GM23248 (cell line): Measurements from ENCODE around the gene WFDC12. TPM values are rescaled to one million over a fixed set of nuclear protein-coding genes. Genes with fewer than 3 reads are reported as not detected.
A peak's percentile ranks its signal among the peaks of the same experiment; 100 is the strongest.
"Not testable (repeated sequence)": the region's sequence is repeated elsewhere in the genome, so short reads cannot be mapped to it uniquely, and the experiment has no call there.

Experiments
- DNase-seq: peaks from one replicate; pipeline ENCODE4 v3.0.0-alpha.2; 2015
- H2AFZ ChIP-seq: fragments of 200-600 bp; sonication (generic); 2 replicates; pipeline ENCODE4 v1.6.1; 2016; ENCODE audit warnings: antibody characterized with exemption
- H3F3A ChIP-seq: fragments of 200-600 bp; sonication (generic); 2 replicates; pipeline ENCODE4 v1.6.1; 2016; ENCODE audit warnings: mild to moderate bottlenecking, antibody characterized with exemption, mixed run types; ENCODE audit not compliant: insufficient read depth
- H3K27ac ChIP-seq: fragments of 200-600 bp; sonication (generic); 2 replicates; pipeline ENCODE4 v1.5.1; 2016; ENCODE audit warnings: mild to moderate bottlenecking
- H3K27me3 ChIP-seq: fragments of 200-600 bp; sonication (generic); replicated peaks from 2 replicates; pipeline ENCODE4 v1.6.1; 2016; ENCODE audit warnings: mild to moderate bottlenecking; ENCODE audit not compliant: insufficient read depth
- H3K36me3 ChIP-seq: fragments of 200-600 bp; sonication (generic); 2 replicates; pipeline ENCODE4 v1.6.1; 2016; ENCODE audit warnings: low read depth, mild to moderate bottlenecking
- H3K4me1 ChIP-seq: fragments of 200-600 bp; sonication (generic); 2 replicates; pipeline ENCODE4 v1.6.1; 2016; ENCODE audit warnings: mild to moderate bottlenecking; ENCODE audit not compliant: insufficient read depth
- H3K4me2 ChIP-seq: fragments of 200-600 bp; sonication (generic); one replicate; pipeline ENCODE4 v1.6.1; 2016; ENCODE audit warnings: mild to moderate bottlenecking; ENCODE audit not compliant: unreplicated experiment
- H3K4me3 ChIP-seq: fragments of 200-600 bp; sonication (generic); 2 replicates; pipeline ENCODE4 v1.5.1; 2016; ENCODE audit warnings: mild to moderate bottlenecking
- H3K79me2 ChIP-seq: fragments of 200-600 bp; sonication (generic); 2 replicates; pipeline ENCODE4 v1.6.1; 2016; ENCODE audit warnings: mild to moderate bottlenecking; ENCODE audit not compliant: insufficient read depth
- H3K9ac ChIP-seq: fragments of 200-600 bp; sonication (generic); 2 replicates; pipeline ENCODE4 v1.6.1; 2016; ENCODE audit warnings: mild to moderate bottlenecking
- H3K9me2 ChIP-seq: fragments of 200-600 bp; sonication (generic); 2 replicates; pipeline ENCODE4 v1.6.1; 2016; ENCODE audit warnings: mixed run types, mild to moderate bottlenecking, moderate library complexity; ENCODE audit not compliant: insufficient read depth
- H3K9me3 ChIP-seq: fragments of 200-600 bp; sonication (generic); one replicate; pipeline ENCODE4 v1.6.1; 2017; ENCODE audit warnings: low read depth
- H4K20me1 ChIP-seq: fragments of 200-600 bp; sonication (generic); 2 replicates; pipeline ENCODE4 v1.6.0; 2016; ENCODE audit not compliant: insufficient read depth
- EZH2 ChIP-seq: fragments of 200-600 bp; sonication (generic); IDR thresholded peaks from 2 replicates; pipeline ENCODE4 v1.6.1; 2018; ENCODE audit warnings: antibody characterized with exemption, mild to moderate bottlenecking; ENCODE audit not compliant: insufficient read depth, poor library complexity, severe bottlenecking
- EZH2phosphoT487 ChIP-seq: fragments of 200-600 bp; sonication (generic); IDR thresholded peaks from 2 replicates; pipeline ENCODE4 v1.6.1; 2018; ENCODE audit warnings: antibody characterized with exemption, moderate library complexity, mild to moderate bottlenecking, low read depth; ENCODE audit not compliant: insufficient read depth
- WGBS, 2 experiments: methylation state at CpG; one replicate each; pipeline ENCODE4 v1.1.6; 2015 to 2017; ENCODE audit warnings: low lambda C conversion rate in 2 of 2, low coverage in 1 of 2; ENCODE audit errors: missing lambda C conversion rate in 2 of 2; 5-methylcytosine and 5-hydroxymethylcytosine counted together
- in situ Hi-C: fragments of 300-500 bp; cut with MboI; formaldehyde crosslinking; loops from 2 replicates; pipeline ENCODE4 v1.15.0; 2020
- polyA plus RNA-seq: library from polyadenylated mRNA; unstranded; fragments of >200 nt; fragmentation: Nextera tagmentation; extraction: Ambion mirVana; gene quantifications from 2 replicates; pipeline ENCODE4 v1.2.1, GENCODE V29; 2016
- total RNA-seq: library from RNA; depleted of rRNA; stranded (reverse); fragments of >200 nt; shearing (Covaris generic); gene quantifications from 2 replicates; pipeline ENCODE4 v1.2.3, GENCODE V29; 2014

WFDC12 gene
- total and polyA plus RNA-seq, 2 experiments from 2014 or later = not detected

DNA sequence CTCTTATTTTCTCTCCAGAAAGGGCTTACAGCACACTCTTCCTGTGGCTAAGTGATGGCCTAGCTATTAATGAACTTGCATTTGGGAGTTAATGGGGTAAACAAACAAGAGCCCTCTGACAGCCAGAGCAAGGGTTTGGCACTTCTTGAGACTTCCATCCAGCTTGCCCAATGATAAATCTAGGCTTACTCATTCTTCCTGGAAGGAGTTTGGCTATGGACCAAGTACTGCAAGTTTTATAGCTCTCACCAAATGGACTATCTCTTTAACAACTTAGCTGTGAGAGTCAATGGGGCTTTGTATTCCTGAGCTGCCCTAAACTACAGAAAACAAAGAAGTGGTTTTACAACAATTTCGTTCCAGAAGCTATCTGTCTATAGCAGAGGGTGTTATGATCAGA lies 33.7 kb upstream of the WFDC12 start:
- Histone ChIP-seq H3K36me3 (no peaks in the 10 kb centered on the region), H3K27me3 (no peaks in the 10 kb centered on the region), H3K79me2 (no peaks in the 10 kb centered on the region), H3K4me1 (no peaks in the 10 kb centered on the region), H3K27ac (no peak overlapping the region), H3K4me3 (no peak overlapping the region), H3F3A (no peaks in the 10 kb centered on the region), H3K9ac (no peak overlapping the region), H2AFZ (no peak overlapping the region), H3K9me3 (no peaks in the 10 kb centered on the region), H4K20me1 (no peaks in the 10 kb centered on the region), H3K4me2 (no peak overlapping the region), H3K9me2 (no peaks in the 10 kb centered on the region)
- in situ Hi-C loops = no loop called here
- DNase-seq = peak; percentile 84
- 0% methylated on average over 1 of the region's 1 CpG for WGBS, 2 experiments
- TF ChIP-seq EZH2phosphoT487 (no peak), EZH2 (no peak)

DNA sequence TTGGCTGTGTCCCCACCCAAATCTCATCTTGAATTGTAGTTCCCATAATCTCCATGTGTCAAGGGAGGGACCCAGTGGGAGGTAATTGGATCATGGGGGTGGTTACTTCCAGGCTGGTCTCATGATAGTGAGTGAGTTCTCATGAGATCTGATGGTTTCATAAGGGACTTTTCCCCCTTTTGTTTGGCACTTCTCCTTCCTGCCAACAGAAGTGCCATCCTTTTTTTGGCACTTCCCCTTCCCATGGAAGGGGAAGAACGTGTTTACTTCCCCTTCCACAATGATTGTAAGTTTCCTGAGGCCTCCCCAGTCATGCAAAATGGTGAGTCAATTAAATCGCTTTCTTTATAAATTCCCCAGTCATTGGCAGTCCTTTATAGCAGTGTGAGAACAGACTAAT lies 32.4 kb upstream of the WFDC12 start:
- in situ Hi-C loops = no loop called here
- Histone ChIP-seq H3K4me2 (no peak overlapping the region), H3K27ac (no peak overlapping the region), H3F3A (no peaks in the 10 kb centered on the region), H4K20me1 (no peaks in the 10 kb centered on the region), H3K27me3 (no peaks in the 10 kb centered on the region), H3K9me2 (no peaks in the 10 kb centered on the region), H3K4me1 (no peaks in the 10 kb centered on the region), H3K36me3 (no peaks in the 10 kb centered on the region), H2AFZ (no peak overlapping the region), H3K9me3 (no peaks in the 10 kb centered on the region), H3K9ac (no peak overlapping the region), H3K4me3 (no peak overlapping the region), H3K79me2 (no peaks in the 10 kb centered on the region)
- WGBS, 2 experiments = 30 to 37% methylated on average over 2 of the region's 2 CpGs
- DNase-seq = no peak
- no peak for TF ChIP-seq EZH2phosphoT487
- TF ChIP-seq EZH2 = no peak

DNA sequence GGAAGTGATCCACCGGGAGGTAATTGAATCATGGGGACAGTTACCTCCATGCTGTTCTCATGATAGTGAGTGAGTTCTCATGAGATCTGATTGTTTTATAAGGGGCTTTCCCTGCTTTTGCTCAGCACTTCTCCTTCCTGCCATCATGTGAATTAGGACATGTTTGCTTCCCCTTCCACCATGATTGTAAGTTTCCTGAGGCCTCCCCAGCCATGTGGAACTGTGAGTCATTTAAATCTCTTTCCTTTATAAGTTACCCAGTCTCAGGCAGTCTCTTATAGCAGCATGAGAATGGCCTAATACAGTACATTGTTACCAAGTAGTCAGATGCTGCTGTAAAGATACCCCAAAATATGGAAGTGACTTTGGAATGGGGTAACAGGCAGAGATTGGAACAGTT lies 30.5 kb upstream of the WFDC12 start:
- H3K27me3 ChIP-seq, in situ Hi-C loops, H3F3A ChIP-seq, H2AFZ ChIP-seq, H4K20me1 ChIP-seq, H3K36me3 ChIP-seq, H3K27ac ChIP-seq, DNase-seq, H3K9me2 ChIP-seq, H3K4me1 ChIP-seq, H3K79me2 ChIP-seq, H3K4me2 ChIP-seq, H3K9ac ChIP-seq, H3K9me3 ChIP-seq, H3K4me3 ChIP-seq: not testable (repeated sequence)
- 64 to 92% methylated on average over 1 of the region's 1 CpG for WGBS, 2 experiments

DNA sequence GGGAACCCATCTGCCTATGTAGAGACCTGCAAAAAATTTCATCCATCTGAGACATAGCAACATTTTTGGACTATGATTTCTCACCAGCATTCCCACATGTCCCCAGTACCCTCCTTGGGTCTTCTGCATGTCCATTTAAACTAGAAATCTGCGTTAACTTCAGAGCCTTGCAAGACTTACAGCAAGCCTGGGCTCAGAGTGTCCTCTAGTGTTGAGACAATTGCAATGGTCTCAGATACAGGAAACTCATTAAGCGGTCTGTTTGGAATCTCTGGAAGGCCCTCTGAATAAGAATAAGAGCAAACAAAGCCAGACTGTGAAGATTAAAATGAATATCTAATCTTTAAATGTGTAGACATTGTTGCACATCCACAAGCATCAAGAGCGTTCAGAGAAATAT lies 29.9 kb upstream of the WFDC12 start:
- in situ Hi-C loops = no loop called here
- DNase-seq = peak; percentile 6
- Histone ChIP-seq H3K9me2 (no peaks in the 10 kb centered on the region), H3K27me3 (peaks cover 16% of the 10 kb centered on the region), H3K36me3 (no peaks in the 10 kb centered on the region), H3K27ac (no peak overlapping the region), H2AFZ (no peak overlapping the region), H3K9me3 (no peaks in the 10 kb centered on the region), H3K79me2 (no peaks in the 10 kb centered on the region), H3K4me1 (no peaks in the 10 kb centered on the region), H3K9ac (no peak overlapping the region), H3K4me2 (no peak overlapping the region), H4K20me1 (no peaks in the 10 kb centered on the region), H3K4me3 (no peak overlapping the region), H3F3A (no peaks in the 10 kb centered on the region)
- 56 to 61% methylated on average over 3 of the region's 3 CpGs for WGBS, 2 experiments
- no peak for TF ChIP-seq EZH2phosphoT487
- TF ChIP-seq EZH2 = no peak

DNA sequence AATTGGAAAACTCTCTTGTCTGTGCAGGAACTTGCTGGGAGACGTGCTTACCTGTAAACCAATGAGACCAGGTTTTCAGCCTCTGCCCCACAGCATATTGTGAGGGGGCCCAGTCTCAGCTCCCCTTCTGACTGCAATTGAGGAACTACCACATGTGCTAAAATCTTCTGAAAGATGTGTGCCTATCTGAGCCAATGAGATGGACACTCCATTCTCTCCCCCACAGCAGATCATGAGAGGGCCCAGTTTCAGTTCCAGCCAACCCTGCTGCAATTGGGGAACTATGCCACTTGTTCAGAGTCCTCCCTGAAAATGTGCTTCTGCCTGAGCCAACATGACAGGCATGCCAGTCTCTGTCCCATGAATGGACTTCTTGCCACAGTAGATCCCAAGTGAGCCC lies 29.5 kb upstream of the WFDC12 start:
- H3K27ac ChIP-seq = no peak overlapping the region
- DNase-seq = no peak
- H4K20me1 ChIP-seq = no peaks in the 10 kb centered on the region
- H3K36me3 ChIP-seq = no peaks in the 10 kb centered on the region
- H3K9ac ChIP-seq = no peak overlapping the region
- H2AFZ ChIP-seq = no peak overlapping the region
- in situ Hi-C loops = no loop called here
- no peak overlapping the region for H3K4me2 ChIP-seq
- no peaks in the 10 kb centered on the region for H3F3A ChIP-seq
- peaks cover 18% of the 10 kb centered on the region for H3K27me3 ChIP-seq
- WGBS, 2 experiments = 60 to 61% methylated on average over 1 of the region's 1 CpG
- H3K9me2 ChIP-seq = no peaks in the 10 kb centered on the region
- H3K79me2 ChIP-seq = no peaks in the 10 kb centered on the region
- TF ChIP-seq EZH2 (no peak), EZH2phosphoT487 (no peak)
- H3K9me3 ChIP-seq = no peaks in the 10 kb centered on the region
- no peaks in the 10 kb centered on the region for H3K4me1 ChIP-seq
- H3K4me3 ChIP-seq = no peak overlapping the region
